Measurements from ENCODE around the gene TMED10.

Gene TMED10

GRCh38 chr14:75123991-75124390 is 52.4 kb downstream of the TMED10 start:
- no peak for FAIRE-seq
- DNase-seq (ENCODE audit: insufficient read length): no peak
- TF ChIP-seq POLR2A (IDR thresholded peaks at IDR 0.05; ENCODE audit: low read depth, low read length): no peak
- TF ChIP-seq POLR2AphosphoS5 (IDR thresholded peaks at IDR 0.05; ENCODE audit: low read depth, low read length): no peak
- no peak for TF ChIP-seq TAF1 (IDR thresholded peaks at IDR 0.05; ENCODE audit: borderline replicate concordance, low read depth, low read length)

- FAIRE-seq: no peak
These were observed 54.9 kb downstream of the TMED10 start for GRCh38 chr14:75121552-75121951.

GRCh38 chr14:75120541-75121291 is 55.7 kb downstream of the TMED10 start:
- FAIRE-seq (no peak), DNase-seq (ENCODE audit: insufficient read length) (no peak)
- TF ChIP-seq POLR2AphosphoS5 (IDR thresholded peaks at IDR 0.05; ENCODE audit: low read depth, low read length) (no peak), TAF1 (IDR thresholded peaks at IDR 0.05; ENCODE audit: borderline replicate concordance, low read depth, low read length) (no peak), POLR2A (IDR thresholded peaks at IDR 0.05; ENCODE audit: low read depth, low read length) (no peak)

More at GRCh38 chr14:75121552-75121951, 54.9 kb downstream of the TMED10 start:
- DNase-seq (ENCODE audit: insufficient read length): no peak
- TF ChIP-seq POLR2AphosphoS5 (IDR thresholded peaks at IDR 0.05; ENCODE audit: low read depth, low read length): no peak
- no peak for TF ChIP-seq POLR2A (IDR thresholded peaks at IDR 0.05; ENCODE audit: low read depth, low read length)
- no peak for TF ChIP-seq TAF1 (IDR thresholded peaks at IDR 0.05; ENCODE audit: borderline replicate concordance, low read depth, low read length)

- no peak for DNase-seq (ENCODE audit: insufficient read length)
- FAIRE-seq: no peak
- TF ChIP-seq TAF1 (IDR thresholded peaks at IDR 0.05; ENCODE audit: borderline replicate concordance, low read depth, low read length): no peak
- TF ChIP-seq POLR2AphosphoS5 (IDR thresholded peaks at IDR 0.05; ENCODE audit: low read depth, low read length): no peak
- no peak for TF ChIP-seq POLR2A (IDR thresholded peaks at IDR 0.05; ENCODE audit: low read depth, low read length)
These were observed 57.4 kb downstream of the TMED10 start for GRCh38 chr14:75119056-75119455.

GRCh38 chr14:75113932-75114539 is 62.4 kb downstream of the TMED10 start:
- DNase-seq (ENCODE audit: insufficient read length) (no peak), FAIRE-seq (peak; percentile 67)
- no peak for TF ChIP-seq TAF1 (IDR thresholded peaks at IDR 0.05; ENCODE audit: borderline replicate concordance, low read depth, low read length)
- no peak for TF ChIP-seq POLR2AphosphoS5 (IDR thresholded peaks at IDR 0.05; ENCODE audit: low read depth, low read length)
- TF ChIP-seq POLR2A (IDR thresholded peaks at IDR 0.05; ENCODE audit: low read depth, low read length): no peak

- TF ChIP-seq TAF1 (IDR thresholded peaks at IDR 0.05; ENCODE audit: borderline replicate concordance, low read depth, low read length) (no peak), POLR2A (IDR thresholded peaks at IDR 0.05; ENCODE audit: low read depth, low read length) (no peak), POLR2AphosphoS5 (IDR thresholded peaks at IDR 0.05; ENCODE audit: low read depth, low read length) (no peak)
- DNase-seq (ENCODE audit: insufficient read length) (no peak), FAIRE-seq (no peak)
These were observed 66.5 kb downstream of the TMED10 start for GRCh38 chr14:75109877-75110276.

GRCh38 chr14:75107186-75107585 is 69.2 kb downstream of the TMED10 start:
- no peak for TF ChIP-seq POLR2AphosphoS5 (IDR thresholded peaks at IDR 0.05; ENCODE audit: low read depth, low read length)
- TF ChIP-seq TAF1 (IDR thresholded peaks at IDR 0.05; ENCODE audit: borderline replicate concordance, low read depth, low read length): no peak
- no peak for TF ChIP-seq POLR2A (IDR thresholded peaks at IDR 0.05; ENCODE audit: low read depth, low read length)
- DNase-seq (ENCODE audit: insufficient read length) (no peak), FAIRE-seq (no peak)

GRCh38 chr14:75101491-75101890 is 74.9 kb downstream of the TMED10 start:
- TF ChIP-seq TAF1 (IDR thresholded peaks at IDR 0.05; ENCODE audit: borderline replicate concordance, low read depth, low read length) (no peak), POLR2AphosphoS5 (IDR thresholded peaks at IDR 0.05; ENCODE audit: low read depth, low read length) (no peak), POLR2A (IDR thresholded peaks at IDR 0.05; ENCODE audit: low read depth, low read length) (no peak)
- no peak for DNase-seq (ENCODE audit: insufficient read length)
- no peak for FAIRE-seq

- FAIRE-seq (no peak), DNase-seq (ENCODE audit: insufficient read length) (no peak)
- TF ChIP-seq TAF1 (IDR thresholded peaks at IDR 0.05; ENCODE audit: borderline replicate concordance, low read depth, low read length) (no peak), POLR2A (IDR thresholded peaks at IDR 0.05; ENCODE audit: low read depth, low read length) (no peak), POLR2AphosphoS5 (IDR thresholded peaks at IDR 0.05; ENCODE audit: low read depth, low read length) (no peak)
These were observed 77.7 kb downstream of the TMED10 start for GRCh38 chr14:75098682-75099081.

GRCh38 chr14:75098212-75098611 is 78.2 kb downstream of the TMED10 start:
- DNase-seq (ENCODE audit: insufficient read length): no peak
- FAIRE-seq: no peak
- TF ChIP-seq POLR2AphosphoS5 (IDR thresholded peaks at IDR 0.05; ENCODE audit: low read depth, low read length): no peak
- no peak for TF ChIP-seq POLR2A (IDR thresholded peaks at IDR 0.05; ENCODE audit: low read depth, low read length)
- no peak for TF ChIP-seq TAF1 (IDR thresholded peaks at IDR 0.05; ENCODE audit: borderline replicate concordance, low read depth, low read length)

GRCh38 chr14:75096959-75097358 is 79.5 kb downstream of the TMED10 start:
- TF ChIP-seq TAF1 (IDR thresholded peaks at IDR 0.05; ENCODE audit: borderline replicate concordance, low read depth, low read length) (no peak), POLR2A (IDR thresholded peaks at IDR 0.05; ENCODE audit: low read depth, low read length) (no peak), POLR2AphosphoS5 (IDR thresholded peaks at IDR 0.05; ENCODE audit: low read depth, low read length) (no peak)
- no peak for DNase-seq (ENCODE audit: insufficient read length)
- FAIRE-seq: no peak

GRCh38 chr14:75095690-75096089 is 80.7 kb downstream of the TMED10 start:
- TF ChIP-seq POLR2AphosphoS5 (IDR thresholded peaks at IDR 0.05; ENCODE audit: low read depth, low read length): no peak
- TF ChIP-seq TAF1 (IDR thresholded peaks at IDR 0.05; ENCODE audit: borderline replicate concordance, low read depth, low read length): no peak
- no peak for TF ChIP-seq POLR2A (IDR thresholded peaks at IDR 0.05; ENCODE audit: low read depth, low read length)
- FAIRE-seq (no peak), DNase-seq (ENCODE audit: insufficient read length) (no peak)

All from GM12892 (cell line).